ENCODE measurements around the gene TLE1. TPM values are rescaled to one million over a fixed set of nuclear protein-coding genes. Genes with fewer than 3 reads are reported as not detected.

TLE1 gene
- polyA plus RNA-seq, 3 donors = 0.46 to 2.5 (median 1.2) TPM

DNA sequence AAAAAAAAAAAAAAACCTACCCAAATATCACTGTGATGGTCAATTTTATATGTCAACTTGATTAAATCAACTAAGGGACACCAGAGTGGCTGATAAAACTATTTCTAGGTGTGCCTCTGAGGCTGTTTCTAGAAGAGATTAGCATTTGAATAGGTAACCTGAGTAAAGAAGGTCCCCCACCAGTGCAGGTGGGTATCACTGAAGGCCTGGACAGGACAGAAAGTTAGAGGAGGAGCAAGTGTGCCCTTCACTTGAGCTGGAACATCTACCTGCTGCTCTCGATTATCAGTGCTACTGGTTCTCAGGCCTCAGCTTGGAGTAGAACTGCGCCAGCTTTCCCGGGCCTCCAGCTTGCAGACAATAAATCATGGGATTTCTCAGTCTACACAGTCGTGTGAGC, 88.7 kb downstream of the TLE1 start:
- H3K27ac Mint-ChIP-seq = no peak overlapping the region
- Histone ChIP-seq H3K27me3 (ENCODE audit: control insufficient read depth in 2 of 2, insufficient read depth in 2 of 2, low read length in 2 of 2) (no peaks in the 10 kb centered on the region), H3K27ac (ENCODE audit: low read depth in 1 of 2, low read length in 2 of 2) (no peak overlapping the region), H3K36me3 (replicated peaks in 1 of 2; ENCODE audit: control insufficient read depth in 1 of 2, insufficient read depth in 2 of 2, low read length in 2 of 2) (no peaks in the 10 kb centered on the region), H3K4me1 (ENCODE audit: control insufficient read depth in 1 of 2, insufficient read depth in 2 of 2, low read length in 2 of 2) (peaks cover 5 to 15% of the 10 kb centered on the region in 2 donors), H3K4me2 (replicated peaks; ENCODE audit: extremely low read depth, low read length, poor library complexity, severe bottlenecking) (no peak overlapping the region), H2AFZ (ENCODE audit: insufficient read depth, low read depth, low read length, poor library complexity, severe bottlenecking) (no peak overlapping the region), H4K20me1 (ENCODE audit: insufficient read depth, low read length) (no peaks in the 10 kb centered on the region), H3K4me3 (replicated peaks in 1 of 3; ENCODE audit: low read depth in 2 of 3, low read length in 3 of 3) (no peak overlapping the region), H3K9ac (ENCODE audit: insufficient read depth, low read length, poor library complexity, severe bottlenecking) (no peak overlapping the region), H3K79me2 (ENCODE audit: insufficient read depth, low read length) (no peaks in the 10 kb centered on the region), H3K9me3 (replicated peaks in 1 of 2; ENCODE audit: control insufficient read depth in 1 of 2, insufficient read depth in 1 of 2, low read length in 2 of 2) (no peaks in the 10 kb centered on the region)
- H3K4me1 Mint-ChIP-seq = peaks cover 16% of the 10 kb centered on the region
- WGBS (ENCODE audit: insufficient coverage) = 96% methylated on average over 3 of the region's 4 CpGs
- H3K36me3 Mint-ChIP-seq = peaks cover 16% of the 10 kb centered on the region in 2 donors
- H3K4me3 Mint-ChIP-seq = no peak overlapping the region
- no peak for DNase-seq
- H3K27me3 Mint-ChIP-seq (ENCODE audit: low read depth in 3 of 3) = peaks cover 0 to 1% (median 0%) of the 10 kb centered on the region in 3 donors
- TF ChIP-seq, protein P1, sequence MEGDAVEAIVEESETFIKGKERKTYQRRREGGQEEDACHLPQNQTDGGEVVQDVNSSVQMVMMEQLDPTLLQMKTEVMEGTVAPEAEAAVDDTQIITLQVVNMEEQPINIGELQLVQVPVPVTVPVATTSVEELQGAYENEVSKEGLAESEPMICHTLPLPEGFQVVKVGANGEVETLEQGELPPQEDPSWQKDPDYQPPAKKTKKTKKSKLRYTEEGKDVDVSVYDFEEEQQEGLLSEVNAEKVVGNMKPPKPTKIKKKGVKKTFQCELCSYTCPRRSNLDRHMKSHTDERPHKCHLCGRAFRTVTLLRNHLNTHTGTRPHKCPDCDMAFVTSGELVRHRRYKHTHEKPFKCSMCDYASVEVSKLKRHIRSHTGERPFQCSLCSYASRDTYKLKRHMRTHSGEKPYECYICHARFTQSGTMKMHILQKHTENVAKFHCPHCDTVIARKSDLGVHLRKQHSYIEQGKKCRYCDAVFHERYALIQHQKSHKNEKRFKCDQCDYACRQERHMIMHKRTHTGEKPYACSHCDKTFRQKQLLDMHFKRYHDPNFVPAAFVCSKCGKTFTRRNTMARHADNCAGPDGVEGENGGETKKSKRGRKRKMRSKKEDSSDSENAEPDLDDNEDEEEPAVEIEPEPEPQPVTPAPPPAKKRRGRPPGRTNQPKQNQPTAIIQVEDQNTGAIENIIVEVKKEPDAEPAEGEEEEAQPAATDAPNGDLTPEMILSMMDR (IDR thresholded peaks at IDR 0.05) = no peak
- intact Hi-C loops (cut with micrococcal nuclease) = no loop called here
- peaks cover 0 to 4% (median 0%) of the 10 kb centered on the region in 7 donors for H3K9me3 Mint-ChIP-seq

- Mint-ChIP-seq H3K4me1 (peaks cover 16% of the 10 kb centered on the region), H3K36me3 (peaks cover 14 to 20% of the 10 kb centered on the region in 2 donors), H3K27me3 (ENCODE audit: low read depth in 3 of 3) (peaks cover 0 to 1% (median 0%) of the 10 kb centered on the region in 3 donors), H3K27ac (peak overlapping the region in 1 of 7 donors; percentile 22), H3K4me3 (no peak overlapping the region), H3K9me3 (peaks cover 0 to 4% (median 0%) of the 10 kb centered on the region in 7 donors)
- Histone ChIP-seq H3K4me3 (replicated peaks in 1 of 3; ENCODE audit: low read depth in 2 of 3, low read length in 3 of 3) (no peak overlapping the region), H3K27me3 (ENCODE audit: control insufficient read depth in 2 of 2, insufficient read depth in 2 of 2, low read length in 2 of 2) (no peaks in the 10 kb centered on the region), H3K4me1 (ENCODE audit: control insufficient read depth in 1 of 2, insufficient read depth in 2 of 2, low read length in 2 of 2) (peaks cover 5 to 15% of the 10 kb centered on the region in 2 donors), H3K79me2 (ENCODE audit: insufficient read depth, low read length) (no peaks in the 10 kb centered on the region), H3K9me3 (replicated peaks in 1 of 2; ENCODE audit: control insufficient read depth in 1 of 2, insufficient read depth in 1 of 2, low read length in 2 of 2) (no peaks in the 10 kb centered on the region), H3K36me3 (replicated peaks in 1 of 2; ENCODE audit: control insufficient read depth in 1 of 2, insufficient read depth in 2 of 2, low read length in 2 of 2) (no peaks in the 10 kb centered on the region), H3K9ac (ENCODE audit: insufficient read depth, low read length, poor library complexity, severe bottlenecking) (no peak overlapping the region), H4K20me1 (ENCODE audit: insufficient read depth, low read length) (no peaks in the 10 kb centered on the region), H3K4me2 (replicated peaks; ENCODE audit: extremely low read depth, low read length, poor library complexity, severe bottlenecking) (no peak overlapping the region), H2AFZ (ENCODE audit: insufficient read depth, low read depth, low read length, poor library complexity, severe bottlenecking) (no peak overlapping the region), H3K27ac (ENCODE audit: low read depth in 1 of 2, low read length in 2 of 2) (no peak overlapping the region)
- peak; percentile 12 to 32 (median 20) for DNase-seq
- intact Hi-C loops (cut with micrococcal nuclease) = no loop called here
- WGBS (ENCODE audit: insufficient coverage) = no CpG with 5 or more reads among the region's 1 CpG
- TF ChIP-seq, protein P1 (IDR thresholded peaks at IDR 0.05) = no peak
These were observed 89.5 kb downstream of the TLE1 start for GRCh38 chr9:81599837-81600236.
